NCI-H526 (cell line): ENCODE data around the gene NFIB.

Source experiments
- DNase-seq, 2 experiments: peaks; one replicate each; lab custom pipeline; 2025; lab: John Stamatoyannopoulos, UW

NFIB gene

DNA sequence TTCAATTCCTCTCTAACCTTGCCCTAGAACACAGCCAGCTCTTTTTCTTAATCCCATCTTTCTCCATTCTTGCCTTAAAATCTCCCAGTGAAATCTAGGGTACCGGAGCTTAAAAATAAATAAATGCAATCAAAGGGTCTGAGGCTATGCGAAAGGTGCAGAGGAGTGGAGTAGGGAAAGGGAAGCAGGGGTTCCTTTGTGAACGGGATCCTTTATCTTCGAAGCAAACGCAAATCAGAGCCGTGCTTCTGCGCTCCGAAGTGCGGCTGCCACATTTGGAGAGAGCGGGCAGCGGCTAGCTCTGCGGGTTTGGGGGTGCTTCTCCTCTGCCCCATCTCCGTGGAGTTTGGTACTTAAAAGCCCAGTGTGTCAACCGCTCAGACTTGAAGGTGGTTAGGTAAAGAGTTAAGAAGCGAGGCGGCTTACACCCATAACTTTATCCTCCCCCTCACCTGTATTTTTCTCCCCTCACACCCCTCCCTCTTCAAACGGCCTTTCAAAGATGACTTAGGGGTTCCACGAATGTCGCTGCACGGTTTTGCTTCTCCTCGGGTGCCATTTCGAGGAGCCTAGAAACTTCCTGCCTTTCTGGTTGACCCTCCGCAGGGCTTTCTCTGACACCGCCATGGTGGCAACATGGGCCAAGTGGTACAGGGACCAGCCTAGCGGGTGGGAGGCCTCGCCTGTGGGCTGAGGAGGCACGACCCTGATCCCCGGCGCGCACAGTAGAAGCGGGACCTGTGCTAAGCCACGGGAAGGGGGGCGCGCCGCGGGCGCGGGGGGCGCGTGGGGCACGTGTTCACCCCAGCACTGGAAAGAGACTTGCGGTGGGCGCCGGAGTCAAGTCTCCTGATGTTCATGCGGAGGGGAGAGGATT lies 31.7 kb upstream of the NFIB start:
- DNase-seq, result peak in 1 of 2 experiments; percentile 41

DNA sequence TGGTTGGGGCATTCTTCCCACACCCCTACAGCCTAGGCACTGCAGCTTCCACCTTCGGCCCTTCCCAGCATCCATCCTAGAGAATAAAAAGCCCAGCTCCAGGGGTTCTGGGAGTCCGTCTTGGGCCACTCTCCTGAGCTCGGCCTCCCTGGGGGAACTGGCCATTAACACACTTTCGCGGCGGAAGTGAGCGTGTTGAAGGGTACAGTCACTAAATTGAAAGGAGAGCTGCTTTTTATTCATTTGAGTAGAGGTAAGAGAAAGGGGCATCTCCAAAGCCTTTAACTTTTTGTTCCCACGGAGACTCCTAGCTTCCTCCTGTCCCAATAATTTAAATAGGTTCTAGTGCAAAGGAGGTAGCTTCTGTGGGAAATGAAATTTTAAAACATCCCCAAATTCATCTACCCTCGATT lies 31.0 kb upstream of the NFIB start:
- no peak for DNase-seq

DNA sequence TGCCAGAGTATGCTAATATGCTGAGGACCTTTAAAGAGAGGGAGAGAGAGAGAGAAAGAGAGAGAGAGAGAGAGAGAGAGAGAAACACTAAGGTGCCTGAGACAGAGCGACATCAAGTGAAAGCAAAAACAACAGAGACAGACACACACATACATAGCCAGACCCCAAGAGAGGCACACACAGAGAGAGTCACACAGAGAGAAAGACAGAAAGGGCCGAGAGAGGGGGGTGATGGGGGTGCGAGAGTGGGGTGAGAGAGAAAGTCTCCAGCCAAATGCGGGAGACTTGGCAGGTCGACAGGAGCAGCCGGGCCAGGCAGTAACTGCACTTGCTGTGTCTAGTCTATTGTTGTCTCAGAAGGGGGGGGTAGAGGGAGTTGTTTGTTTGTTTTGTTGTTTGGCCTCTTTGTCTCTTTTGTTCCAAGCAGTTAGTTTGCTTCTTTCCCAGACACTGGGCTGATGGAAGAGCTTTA lies 30.1 kb upstream of the NFIB start:
- DNase-seq, result peak in 1 of 2 experiments; percentile 13

DNA sequence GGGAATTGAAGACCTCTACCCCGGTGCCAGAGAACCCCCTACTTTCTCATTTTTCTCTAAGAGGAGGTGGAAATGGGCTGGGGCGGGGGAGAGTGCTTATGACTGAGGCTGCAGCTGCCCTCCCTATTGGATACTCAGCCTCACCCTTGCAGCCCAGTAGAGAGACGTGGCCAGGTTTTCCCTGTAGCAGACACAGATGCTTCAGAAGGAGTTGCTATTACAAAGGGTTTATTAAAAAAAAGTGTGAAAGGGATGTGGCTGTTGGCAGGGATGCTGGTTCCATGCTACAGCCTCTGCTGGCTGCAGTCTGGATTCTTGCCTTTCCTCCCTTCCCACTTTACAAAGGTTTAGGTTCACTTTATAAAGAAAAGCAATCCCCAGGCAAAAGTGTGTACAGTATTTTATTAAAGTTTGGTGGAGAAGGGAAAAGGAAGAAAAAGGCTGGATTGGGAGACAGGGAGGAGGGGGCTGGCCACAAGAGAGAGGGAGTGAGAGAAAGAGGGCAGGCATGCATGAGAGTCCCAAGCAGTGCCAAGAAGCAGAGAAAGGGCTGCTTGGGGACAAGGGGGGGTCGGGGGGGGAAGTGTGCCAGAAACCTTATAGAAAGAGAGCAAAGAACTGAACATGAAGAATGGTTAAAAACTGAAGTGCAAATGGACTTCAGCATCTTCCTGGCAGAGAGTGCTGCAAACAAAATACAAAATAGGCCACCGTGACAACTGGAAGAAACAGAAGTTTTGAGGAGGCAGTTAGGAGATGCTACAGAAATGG lies 29.5 kb upstream of the NFIB start:
- DNase-seq, result no peak

DNA sequence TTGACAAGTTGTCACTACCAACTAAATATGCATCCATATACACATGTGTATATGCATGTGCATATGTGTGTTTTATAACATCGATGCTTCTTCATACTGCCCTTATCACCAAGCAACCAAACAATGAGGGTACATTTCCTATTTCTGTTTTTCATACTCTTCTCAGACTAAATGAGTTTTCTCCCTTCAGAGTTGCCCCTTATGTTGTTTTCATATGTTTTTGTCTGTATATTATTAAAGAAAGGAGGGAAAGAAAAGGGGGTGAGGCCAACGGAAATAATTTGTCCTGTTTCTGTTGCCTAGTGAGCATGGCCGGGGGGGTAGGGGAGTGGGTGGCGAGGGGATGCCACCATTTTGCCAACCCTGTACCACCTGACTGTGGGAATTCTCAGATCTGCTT lies 28.8 kb upstream of the NFIB start:
- DNase-seq, result no peak

DNA sequence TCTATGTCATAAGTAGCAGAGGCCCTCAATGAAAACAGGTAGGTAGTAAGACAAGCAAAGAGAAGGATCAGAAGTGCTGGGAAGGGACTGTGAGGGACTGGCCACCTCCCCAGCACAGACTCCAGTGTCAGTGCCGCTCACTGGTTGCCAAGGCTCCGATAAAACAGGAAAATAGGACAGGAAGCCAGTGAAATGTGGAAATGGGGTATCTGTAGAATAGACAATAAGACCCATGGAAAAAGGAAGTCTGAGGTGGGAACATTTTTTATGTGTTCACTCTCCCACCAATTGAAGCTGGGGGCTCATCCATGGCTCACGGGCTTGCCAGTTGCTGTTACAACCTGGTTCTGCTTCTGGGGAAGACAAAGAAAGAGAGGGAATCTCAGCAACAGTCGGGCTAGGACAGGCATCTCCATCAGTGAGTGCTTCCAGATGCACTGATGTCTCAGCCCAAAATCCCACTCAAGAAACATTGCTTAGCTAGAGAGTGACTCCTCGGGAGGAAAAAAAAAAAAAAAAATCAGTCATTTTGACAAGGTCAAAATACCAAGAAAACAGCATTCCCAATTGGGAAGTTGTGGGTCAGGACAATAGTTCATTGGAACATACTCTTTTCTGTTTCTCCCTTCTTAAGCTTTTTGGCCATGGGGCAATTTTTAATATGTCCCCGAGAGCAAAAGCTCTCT lies 27.6 kb upstream of the NFIB start:
- DNase-seq, result no peak

DNA sequence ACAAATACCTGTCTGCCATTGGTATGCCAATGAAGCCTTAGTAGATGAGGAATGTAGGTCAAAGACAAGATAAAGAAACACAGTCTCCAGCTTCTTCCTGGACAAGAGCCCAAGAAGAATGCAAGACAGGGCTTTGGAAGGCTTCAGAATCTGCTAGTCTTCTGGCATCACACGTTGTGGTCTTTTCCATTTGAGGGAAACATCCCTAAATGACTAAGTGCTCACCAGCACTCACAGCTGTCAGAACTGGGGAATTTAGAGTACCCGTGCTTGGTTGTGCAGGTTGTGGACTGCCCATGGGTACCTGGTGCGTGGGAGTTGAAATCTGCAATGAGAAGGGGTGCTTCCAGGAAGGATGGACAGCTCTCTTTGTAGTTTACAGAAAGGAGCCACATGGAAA lies 27.1 kb upstream of the NFIB start:
- DNase-seq, result no peak

DNA sequence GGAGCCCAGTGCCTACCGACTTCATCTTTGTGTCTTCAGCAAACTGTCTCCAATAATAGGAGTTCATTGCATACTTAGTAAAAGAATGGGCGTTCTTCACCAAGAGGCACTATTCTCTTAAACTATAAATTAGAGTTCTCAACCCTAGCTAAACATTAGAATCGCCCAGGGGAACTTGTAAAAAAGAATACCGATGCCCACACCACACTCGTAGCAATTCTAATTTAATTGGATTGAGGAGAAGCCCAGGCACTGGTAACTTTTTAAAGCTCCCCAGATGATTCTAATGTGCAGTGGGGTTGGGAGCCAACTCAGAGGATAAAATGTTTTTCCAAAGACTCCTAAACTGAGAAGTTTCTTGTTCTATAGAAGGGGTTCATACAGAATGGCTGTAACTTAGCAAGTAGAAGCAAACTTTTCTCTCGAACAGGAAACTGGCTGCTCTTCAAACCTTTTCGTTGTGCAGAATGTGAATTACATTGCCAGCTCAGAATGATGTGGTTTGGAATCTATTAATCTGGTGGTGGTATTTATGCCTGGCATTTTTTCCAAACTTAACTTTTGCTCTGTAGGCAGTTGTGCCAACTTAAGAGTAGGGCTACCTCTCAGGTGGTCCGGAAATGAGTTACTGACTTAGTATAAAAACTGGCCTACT lies 26.4 kb upstream of the NFIB start:
- no peak for DNase-seq

DNA sequence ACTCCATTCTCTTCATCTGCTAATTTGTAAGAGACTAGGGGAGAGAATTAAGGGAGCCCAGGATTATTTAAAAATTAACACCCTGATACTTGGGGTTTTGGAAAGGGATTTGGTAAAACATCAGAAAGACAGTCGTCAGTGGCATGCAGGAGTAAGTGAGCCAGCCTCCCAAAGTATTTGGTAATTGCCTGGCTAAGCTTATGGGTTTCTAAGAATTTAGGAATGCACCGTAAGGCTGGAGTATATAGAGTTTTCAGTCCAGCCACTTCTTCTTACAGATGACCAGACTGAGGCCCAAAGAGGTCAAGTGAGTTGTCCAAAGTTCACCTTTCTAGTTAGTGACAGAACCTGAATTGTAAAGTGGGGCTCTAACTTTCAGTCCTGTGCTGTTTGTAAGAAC lies 25.8 kb upstream of the NFIB start:
- no peak for DNase-seq

DNA sequence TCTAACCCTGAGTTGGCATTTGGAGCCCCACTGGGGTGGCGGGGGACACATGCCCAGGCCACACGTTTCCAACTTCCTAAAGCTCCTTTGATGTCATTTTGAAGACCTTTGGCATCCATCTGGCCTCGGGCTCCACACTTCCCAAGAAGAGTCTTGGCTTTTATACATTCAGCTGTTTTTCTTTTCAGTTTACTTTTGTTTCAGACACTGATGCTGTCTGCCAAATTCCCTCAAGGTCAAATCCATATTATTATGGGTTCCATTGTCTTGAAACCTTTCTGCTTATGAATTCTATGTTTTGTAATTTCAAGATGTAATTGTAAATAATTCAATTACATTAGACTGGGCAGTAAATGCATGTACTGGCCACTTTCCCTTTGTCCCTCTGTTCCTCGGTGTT lies 23.7 kb upstream of the NFIB start:
- DNase-seq, result no peak

DNA sequence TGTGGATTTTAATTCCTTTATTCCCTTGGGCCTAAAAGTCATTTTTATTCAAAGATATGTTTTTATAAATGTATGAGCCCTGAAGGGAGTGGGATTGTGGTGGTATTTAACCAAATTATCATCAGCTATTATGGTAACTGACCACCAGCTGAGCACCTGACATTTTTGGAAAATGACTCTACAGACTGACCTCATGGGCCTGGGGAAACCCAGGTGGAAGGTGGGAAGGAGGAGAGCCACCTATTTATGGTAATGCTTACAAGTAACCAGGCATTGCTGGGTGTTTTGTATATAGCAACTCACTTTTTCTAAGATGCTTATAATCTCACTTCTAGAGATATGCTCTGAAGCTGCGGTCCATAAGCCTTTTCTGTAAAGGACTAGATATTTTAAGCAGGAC lies 22.3 kb upstream of the NFIB start:
- DNase-seq, result no peak

DNA sequence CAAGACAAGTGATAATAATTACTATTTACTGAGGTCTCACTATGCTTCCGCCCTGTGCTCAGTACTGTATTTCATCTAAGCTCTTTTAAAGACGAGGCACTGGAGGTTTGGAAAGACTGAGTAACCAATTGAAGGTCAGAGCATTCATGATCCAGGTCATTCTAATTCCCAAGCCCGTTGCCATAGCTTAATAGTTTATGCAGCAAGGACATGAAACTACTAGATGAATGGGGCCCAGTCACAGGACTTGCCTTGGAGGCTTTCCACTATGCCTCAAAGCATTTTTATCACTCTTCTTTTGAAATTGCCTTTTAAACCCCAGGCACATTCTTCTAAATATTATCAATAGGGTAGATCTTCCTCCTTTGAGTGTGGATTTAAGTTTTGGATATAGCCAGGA lies 17.2 kb upstream of the NFIB start:
- no peak for DNase-seq

DNA sequence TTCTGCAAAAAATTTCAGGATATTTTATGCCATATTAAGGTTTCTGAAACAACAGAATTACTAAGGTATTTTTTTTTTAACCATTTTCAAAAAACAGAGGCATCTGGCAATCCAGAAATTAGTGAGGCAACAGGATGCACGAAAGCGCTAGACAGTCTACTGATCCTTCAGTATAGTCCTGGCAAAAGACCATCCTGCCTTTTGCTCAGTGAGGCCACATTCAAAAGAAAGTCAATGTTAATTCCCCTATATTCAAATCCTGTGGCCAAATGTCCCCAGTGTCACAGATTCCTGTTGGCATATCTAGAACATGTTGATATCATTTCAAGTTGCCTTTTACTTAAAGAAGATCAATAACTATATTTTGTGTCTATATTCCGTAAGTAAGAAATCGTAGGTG lies 13.1 kb upstream of the NFIB start:
- DNase-seq, result peak in 1 of 2 experiments; percentile 43

DNA sequence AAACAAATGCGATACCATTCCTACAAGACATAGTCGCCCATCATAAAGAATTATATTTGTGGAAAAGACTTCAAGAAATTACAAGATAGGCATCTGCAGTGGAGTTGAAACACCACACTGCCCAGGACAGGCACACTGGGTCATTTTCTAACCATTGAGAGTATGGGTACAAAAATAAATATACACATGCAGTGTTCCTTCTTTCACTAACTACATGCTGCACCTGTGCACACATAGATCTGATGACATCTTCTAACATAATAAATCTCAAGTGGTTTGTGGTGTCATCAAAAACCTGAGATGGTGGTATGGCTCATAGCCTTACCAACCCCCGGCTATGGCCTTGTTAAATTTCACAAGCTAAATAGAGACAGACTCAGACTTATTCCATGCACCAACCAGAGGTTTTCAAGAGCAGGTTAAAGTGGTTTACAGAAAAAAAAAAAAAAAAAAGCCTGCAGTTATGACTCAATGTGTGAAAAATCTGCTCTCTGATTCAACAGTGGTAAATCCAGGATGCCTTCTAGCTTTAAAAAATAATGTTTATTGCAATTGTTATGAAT lies 12.4 kb upstream of the NFIB start:
- peak; percentile 81 to 90 for DNase-seq

DNA sequence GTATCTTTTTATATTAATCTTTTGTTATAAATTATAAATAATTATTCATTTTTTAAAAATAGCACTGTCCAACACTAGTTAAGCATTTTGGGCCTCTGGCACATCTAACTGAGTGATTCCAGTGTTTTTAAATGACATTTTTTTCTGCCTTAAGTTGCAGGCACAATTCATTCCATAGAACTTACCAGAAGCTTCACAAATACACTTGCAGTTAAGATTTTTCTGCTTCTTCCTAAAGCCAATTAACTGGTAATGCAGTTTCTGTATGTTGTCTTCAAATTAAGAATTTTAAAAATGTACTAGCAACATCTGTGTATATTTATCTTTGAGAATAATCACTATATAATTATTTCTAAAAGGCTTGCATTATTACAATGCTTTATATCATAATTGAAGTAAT lies 11.2 kb upstream of the NFIB start:
- DNase-seq, result peak in 1 of 2 experiments; percentile 46

DNA sequence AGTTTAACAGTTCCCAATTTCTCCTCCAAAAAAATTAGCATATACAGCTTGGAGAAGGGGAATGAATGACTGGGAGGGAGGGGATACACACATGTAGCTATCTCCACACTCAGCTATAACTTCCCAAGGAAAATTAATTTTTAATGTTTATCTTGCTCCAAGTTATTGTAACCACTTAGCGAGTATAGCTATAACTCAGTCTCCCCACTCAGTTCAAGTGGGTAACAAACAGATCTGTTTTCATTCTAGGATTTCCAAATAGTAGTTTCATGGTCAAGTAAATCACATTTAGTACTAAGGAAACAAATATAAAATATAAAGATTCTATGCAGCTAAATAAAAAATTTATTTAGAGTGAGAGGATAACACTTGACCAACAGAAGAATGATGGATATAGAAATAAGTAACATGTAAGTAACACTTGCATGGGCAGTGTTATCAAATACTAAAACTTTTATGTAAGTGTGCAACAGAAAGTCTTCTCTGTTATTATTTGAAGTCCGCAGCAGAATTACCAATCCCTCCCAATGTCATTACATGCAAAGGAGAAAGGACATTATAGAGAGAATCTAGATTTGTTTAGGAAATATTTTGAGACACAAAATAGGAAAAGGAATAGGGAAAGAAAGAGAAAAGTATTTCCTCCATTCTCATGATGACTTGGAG lies 10.2 kb upstream of the NFIB start:
- DNase-seq, result no peak

DNA sequence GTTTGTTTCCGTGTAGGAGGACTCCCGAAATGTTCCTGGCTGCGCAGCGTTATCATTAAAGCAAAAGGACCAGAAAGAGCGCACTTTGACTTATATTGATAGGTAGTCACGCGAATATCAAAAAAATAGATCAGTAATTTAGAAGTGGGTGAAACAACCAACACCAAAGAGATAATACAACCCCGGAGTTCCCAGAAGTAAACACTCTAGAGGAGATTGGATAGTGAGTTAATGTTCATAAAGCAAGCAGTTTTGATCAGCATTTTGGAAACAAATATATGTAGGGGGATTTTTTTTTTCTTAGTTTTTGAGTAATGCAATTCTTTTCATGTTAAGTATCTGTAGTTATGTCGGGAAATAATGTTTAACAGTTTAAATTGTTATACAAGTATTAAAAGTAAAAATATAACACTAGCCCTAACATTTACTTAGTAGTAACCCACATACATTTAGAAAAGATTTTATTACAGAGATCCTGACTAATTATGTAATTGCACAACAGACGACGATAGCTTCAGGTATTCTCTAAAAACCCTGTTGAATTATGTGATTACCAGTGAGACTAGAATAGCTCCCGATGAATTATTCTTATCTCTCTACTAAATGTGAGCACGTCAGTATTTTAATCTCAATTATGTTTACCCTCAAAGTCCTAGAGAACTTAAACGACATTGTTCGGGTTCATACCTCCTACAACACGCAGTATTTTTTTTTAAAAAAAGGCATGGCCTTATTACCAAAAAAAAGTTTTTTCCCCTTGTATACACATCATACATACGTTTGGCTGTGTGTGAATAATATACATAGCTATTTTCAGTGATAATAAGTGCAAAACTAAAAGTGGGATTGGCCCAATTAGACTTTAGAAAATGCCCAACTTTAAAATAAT lies 9.4 kb upstream of the NFIB start:
- no peak for DNase-seq

DNA sequence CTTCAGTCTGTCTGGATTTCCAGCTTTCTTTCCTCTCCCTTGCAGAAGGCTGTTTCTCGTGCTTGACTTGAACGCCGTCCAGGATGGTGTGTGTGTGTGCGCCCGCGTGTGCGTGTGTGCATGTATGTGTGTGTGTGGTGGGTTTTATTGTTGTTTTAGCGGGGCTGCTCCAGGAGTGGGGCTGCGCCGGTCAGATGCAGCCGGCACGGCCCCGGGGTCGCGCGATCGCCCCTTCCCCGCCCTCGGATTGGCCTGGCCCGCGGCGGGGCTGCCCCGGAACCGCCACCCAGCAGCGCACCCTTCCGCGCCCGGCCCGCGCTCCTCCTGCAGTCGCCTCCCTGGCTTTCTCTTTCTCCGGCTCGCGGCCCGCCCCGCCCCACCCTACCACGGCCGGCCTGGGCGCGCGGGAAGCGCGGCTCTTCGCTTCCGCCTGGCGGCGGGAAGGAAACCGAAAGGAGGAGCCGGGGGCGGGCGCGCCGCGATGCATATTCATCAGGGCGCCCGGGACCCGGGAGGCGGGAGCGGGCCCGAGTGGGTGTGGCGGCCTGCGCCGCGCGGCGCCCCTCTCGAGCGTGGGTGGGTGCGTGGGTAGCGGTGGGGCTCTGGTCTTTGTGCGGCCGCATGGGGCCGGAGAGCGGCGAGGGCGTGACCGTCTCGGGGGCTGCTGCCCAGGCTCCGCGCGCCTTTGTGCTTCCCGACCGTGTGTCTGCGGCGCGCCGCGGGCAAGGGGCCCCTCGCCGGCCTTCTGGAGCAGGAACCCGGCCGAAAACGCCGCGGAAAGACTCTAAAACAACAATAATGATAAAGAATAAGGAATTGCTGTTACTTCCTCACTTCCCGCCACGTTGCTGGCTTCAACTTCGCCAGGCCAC lies 8.5 kb upstream of the NFIB start:
- DNase-seq, result peak; percentile 87 to 98

DNA sequence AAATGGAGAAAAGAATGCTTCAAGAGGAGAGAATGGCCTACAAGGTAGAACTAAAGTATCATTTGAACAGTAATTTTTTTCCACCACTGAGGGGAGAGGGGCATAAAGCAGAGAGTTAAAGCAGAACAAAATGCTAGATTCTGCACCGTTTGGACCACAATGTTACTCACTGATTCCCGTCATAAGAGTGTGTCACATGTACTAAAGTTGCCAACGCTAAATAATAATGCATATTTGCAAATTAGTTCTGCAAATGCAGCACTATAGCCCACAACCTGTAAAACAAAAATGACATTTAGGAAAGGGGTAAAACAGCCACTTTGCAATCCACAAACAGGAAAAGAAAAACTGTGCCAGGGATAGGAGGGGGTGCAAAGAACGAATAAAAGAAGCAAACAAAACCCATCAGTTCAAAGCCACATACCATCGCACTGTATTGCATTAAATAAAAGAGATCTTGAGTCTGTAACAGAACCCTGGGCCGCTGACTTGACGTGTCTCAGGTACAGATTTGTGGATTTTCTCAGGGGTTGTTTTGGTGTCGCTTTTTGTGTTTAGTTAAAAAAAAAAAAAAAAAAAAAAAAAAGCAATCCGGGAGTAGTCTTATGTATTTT lies 7.7 kb upstream of the NFIB start:
- peak in 1 of 2 experiments; percentile 64 for DNase-seq
